ENCODE results near the gene CACNA2D3. TPM values are rescaled to one million over a fixed set of nuclear protein-coding genes. Genes with fewer than 3 reads are reported as not detected.

CACNA2D3 gene
- total RNA-seq, 1 donor from 2014 or later = 0.70 TPM

DNA sequence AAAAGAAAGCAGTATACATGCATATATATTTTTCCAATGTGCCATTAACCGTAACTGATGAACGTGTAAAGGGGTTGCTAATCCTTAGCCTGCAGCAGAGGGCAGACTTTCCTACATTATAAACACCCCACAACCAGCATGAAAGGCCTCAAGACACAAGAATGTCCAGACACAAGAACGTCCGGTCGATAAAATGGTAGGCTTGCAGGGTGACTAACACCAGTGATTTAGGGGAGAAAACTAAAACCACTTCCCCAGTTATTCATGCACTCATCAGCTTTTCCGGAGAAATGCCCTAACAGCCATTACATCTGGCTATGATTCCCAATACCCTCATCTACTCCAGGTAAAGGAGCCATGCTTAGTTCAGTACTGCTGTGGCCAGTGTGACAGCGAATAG lies 748.1 kb downstream of the CACNA2D3 start:
- Mint-ChIP-seq H3K4me1 (ENCODE audit: low read depth, unreplicated experiment) (peaks cover 5% of the 10 kb centered on the region), H3K4me3 (ENCODE audit: unreplicated experiment) (no peak overlapping the region), H3K36me3 (ENCODE audit: low read depth, unreplicated experiment) (no peaks in the 10 kb centered on the region), H3K9me3 (ENCODE audit: unreplicated experiment) (no peaks in the 10 kb centered on the region), H3K27me3 (ENCODE audit: low read depth, unreplicated experiment) (peaks cover 2% of the 10 kb centered on the region), H3K27ac (ENCODE audit: unreplicated experiment) (no peak overlapping the region)
- no peaks in the 10 kb centered on the region for H3K79me2 ChIP-seq (ENCODE audit: insufficient read depth, low read length)
- no peaks in the 10 kb centered on the region for H3K36me3 ChIP-seq (ENCODE audit: insufficient read depth, low read length)
- peak overlapping the region; percentile 68 for H3K27ac ChIP-seq (ENCODE audit: low read depth, low read length)
- H3K9me3 ChIP-seq (ENCODE audit: insufficient read depth, low read depth, low read length) = no peaks in the 10 kb centered on the region
- no peak overlapping the region for H3K4me3 ChIP-seq (ENCODE audit: insufficient read depth, low read depth, low read length)
- H4K20me1 ChIP-seq (ENCODE audit: insufficient read depth, low read length) = no peaks in the 10 kb centered on the region
- peaks cover 9% of the 10 kb centered on the region for H3K4me1 ChIP-seq (ENCODE audit: insufficient read depth, low read length)
- FAIRE-seq = peak; percentile 100
- TF ChIP-seq, protein P1, sequence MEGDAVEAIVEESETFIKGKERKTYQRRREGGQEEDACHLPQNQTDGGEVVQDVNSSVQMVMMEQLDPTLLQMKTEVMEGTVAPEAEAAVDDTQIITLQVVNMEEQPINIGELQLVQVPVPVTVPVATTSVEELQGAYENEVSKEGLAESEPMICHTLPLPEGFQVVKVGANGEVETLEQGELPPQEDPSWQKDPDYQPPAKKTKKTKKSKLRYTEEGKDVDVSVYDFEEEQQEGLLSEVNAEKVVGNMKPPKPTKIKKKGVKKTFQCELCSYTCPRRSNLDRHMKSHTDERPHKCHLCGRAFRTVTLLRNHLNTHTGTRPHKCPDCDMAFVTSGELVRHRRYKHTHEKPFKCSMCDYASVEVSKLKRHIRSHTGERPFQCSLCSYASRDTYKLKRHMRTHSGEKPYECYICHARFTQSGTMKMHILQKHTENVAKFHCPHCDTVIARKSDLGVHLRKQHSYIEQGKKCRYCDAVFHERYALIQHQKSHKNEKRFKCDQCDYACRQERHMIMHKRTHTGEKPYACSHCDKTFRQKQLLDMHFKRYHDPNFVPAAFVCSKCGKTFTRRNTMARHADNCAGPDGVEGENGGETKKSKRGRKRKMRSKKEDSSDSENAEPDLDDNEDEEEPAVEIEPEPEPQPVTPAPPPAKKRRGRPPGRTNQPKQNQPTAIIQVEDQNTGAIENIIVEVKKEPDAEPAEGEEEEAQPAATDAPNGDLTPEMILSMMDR (IDR thresholded peaks at IDR 0.05; ENCODE audit: insufficient read depth, low read depth, low read length) = peak; percentile 84
- TF ChIP-seq EZH2 (IDR thresholded peaks at IDR 0.05; ENCODE audit: insufficient read depth, low read length) = no peak
- H3K9ac ChIP-seq (ENCODE audit: low read length) = peak overlapping the region; percentile 28
- no peaks in the 10 kb centered on the region for H3K27me3 ChIP-seq (ENCODE audit: insufficient read depth, low read length)
- peak; percentile 97 for DNase-seq (ENCODE audit: low read depth)
- peak overlapping the region; percentile 42 for H3K4me2 ChIP-seq (ENCODE audit: low read length)
- H2AFZ ChIP-seq (ENCODE audit: low read depth, low read length) = peak overlapping the region; percentile 7

DNA sequence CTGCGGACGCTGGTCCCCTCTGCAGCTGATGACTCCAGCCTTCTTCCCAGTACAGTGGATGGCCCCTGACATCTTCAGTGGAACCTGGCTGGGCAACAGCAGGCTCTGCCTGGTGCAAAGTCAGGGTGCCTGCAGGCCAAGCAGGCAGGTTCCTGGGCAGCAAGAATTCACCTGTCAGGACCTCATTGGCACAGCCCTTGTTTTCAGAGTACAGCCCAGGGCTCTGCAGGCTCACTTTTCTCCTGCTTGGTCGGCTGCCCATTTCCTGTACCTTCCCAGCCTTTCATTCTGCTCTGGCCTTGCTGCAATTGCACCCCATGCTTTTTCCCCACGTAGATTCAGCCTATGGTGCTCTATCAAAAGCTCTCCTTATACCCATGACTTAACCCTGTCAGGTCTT lies 749.5 kb downstream of the CACNA2D3 start:
- H3K27me3 ChIP-seq (ENCODE audit: insufficient read depth, low read length) = no peaks in the 10 kb centered on the region
- no peaks in the 10 kb centered on the region for H3K36me3 ChIP-seq (ENCODE audit: insufficient read depth, low read length)
- no peak overlapping the region for H2AFZ ChIP-seq (ENCODE audit: low read depth, low read length)
- H3K4me3 ChIP-seq (ENCODE audit: insufficient read depth, low read depth, low read length) = no peak overlapping the region
- H3K4me1 Mint-ChIP-seq (ENCODE audit: low read depth, unreplicated experiment) = peaks cover 5% of the 10 kb centered on the region
- H3K27ac ChIP-seq (ENCODE audit: low read depth, low read length) = no peak overlapping the region
- no peak for FAIRE-seq
- no peaks in the 10 kb centered on the region for H3K79me2 ChIP-seq (ENCODE audit: insufficient read depth, low read length)
- H3K9ac ChIP-seq (ENCODE audit: low read length) = no peak overlapping the region
- H3K9me3 ChIP-seq (ENCODE audit: insufficient read depth, low read depth, low read length) = no peaks in the 10 kb centered on the region
- no peaks in the 10 kb centered on the region for H3K9me3 Mint-ChIP-seq (ENCODE audit: unreplicated experiment)
- H3K27me3 Mint-ChIP-seq (ENCODE audit: low read depth, unreplicated experiment) = peaks cover 2% of the 10 kb centered on the region
- no peak overlapping the region for H3K27ac Mint-ChIP-seq (ENCODE audit: unreplicated experiment)
- TF ChIP-seq, protein P1 (IDR thresholded peaks at IDR 0.05; ENCODE audit: insufficient read depth, low read depth, low read length) = no peak
- TF ChIP-seq EZH2 (IDR thresholded peaks at IDR 0.05; ENCODE audit: insufficient read depth, low read length) = no peak
- H3K4me1 ChIP-seq (ENCODE audit: insufficient read depth, low read length) = peaks cover 9% of the 10 kb centered on the region
- no peak overlapping the region for H3K4me3 Mint-ChIP-seq (ENCODE audit: unreplicated experiment)
- H3K4me2 ChIP-seq (ENCODE audit: low read length) = no peak overlapping the region
- H4K20me1 ChIP-seq (ENCODE audit: insufficient read depth, low read length) = no peaks in the 10 kb centered on the region
- DNase-seq (ENCODE audit: low read depth) = no peak
- no peaks in the 10 kb centered on the region for H3K36me3 Mint-ChIP-seq (ENCODE audit: low read depth, unreplicated experiment)

DNA sequence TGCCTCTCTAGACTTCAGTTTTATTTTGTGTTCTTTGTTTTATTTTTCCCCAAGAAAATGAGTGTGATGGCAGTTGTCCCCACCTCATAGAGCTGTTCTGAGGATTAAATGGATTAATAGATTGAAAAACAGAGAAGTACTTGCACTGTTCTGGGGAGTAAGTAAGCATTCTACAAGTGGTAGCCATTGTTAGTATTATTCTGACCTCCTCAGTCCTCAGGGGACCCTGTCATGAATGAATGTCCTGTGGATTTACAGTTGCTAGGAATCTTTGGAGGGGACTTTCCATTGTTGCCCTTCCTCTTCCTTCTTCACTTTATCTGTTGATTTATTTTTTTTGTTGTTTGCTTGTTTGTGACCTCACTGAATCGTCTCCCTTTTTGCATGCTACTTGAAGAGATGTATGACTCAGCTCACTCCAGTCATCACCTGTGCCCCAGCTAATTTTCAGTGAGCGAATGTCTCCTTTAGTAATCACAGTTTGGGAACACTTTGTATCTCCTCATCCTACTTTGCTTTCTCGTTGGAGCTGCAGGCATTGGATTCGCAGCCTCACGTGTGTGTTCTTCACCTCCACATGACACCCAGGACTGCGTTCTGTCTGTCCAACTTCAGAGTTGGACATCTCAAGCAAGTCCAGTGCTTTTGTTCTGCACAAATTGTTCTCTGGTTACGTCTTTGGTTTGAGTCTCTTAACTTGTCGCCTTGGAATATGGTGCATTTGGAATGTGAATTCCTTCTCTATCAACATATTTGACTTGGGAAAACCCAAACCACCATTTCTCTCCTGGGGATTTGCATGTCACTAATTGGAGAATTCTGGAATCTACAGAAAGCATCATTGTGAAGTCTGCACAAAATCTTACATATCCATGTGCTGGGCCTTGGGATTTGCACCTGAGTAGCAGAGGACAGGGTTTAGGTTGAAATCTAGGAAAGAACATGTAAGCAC lies 751.0 kb downstream of the CACNA2D3 start:
- peaks cover 2% of the 10 kb centered on the region for H3K27me3 Mint-ChIP-seq (ENCODE audit: low read depth, unreplicated experiment)
- Histone ChIP-seq H4K20me1 (ENCODE audit: insufficient read depth, low read length) (no peaks in the 10 kb centered on the region), H3K27ac (ENCODE audit: low read depth, low read length) (no peak overlapping the region), H3K9me3 (ENCODE audit: insufficient read depth, low read depth, low read length) (no peaks in the 10 kb centered on the region), H3K9ac (ENCODE audit: low read length) (no peak overlapping the region), H3K4me2 (ENCODE audit: low read length) (no peak overlapping the region), H3K79me2 (ENCODE audit: insufficient read depth, low read length) (no peaks in the 10 kb centered on the region), H3K4me3 (ENCODE audit: insufficient read depth, low read depth, low read length) (no peak overlapping the region), H3K4me1 (ENCODE audit: insufficient read depth, low read length) (peaks cover 9% of the 10 kb centered on the region), H3K27me3 (ENCODE audit: insufficient read depth, low read length) (no peaks in the 10 kb centered on the region), H2AFZ (ENCODE audit: low read depth, low read length) (no peak overlapping the region), H3K36me3 (ENCODE audit: insufficient read depth, low read length) (no peaks in the 10 kb centered on the region)
- no peak overlapping the region for H3K4me3 Mint-ChIP-seq (ENCODE audit: unreplicated experiment)
- no peak for DNase-seq (ENCODE audit: low read depth)
- H3K4me1 Mint-ChIP-seq (ENCODE audit: low read depth, unreplicated experiment) = peaks cover 5% of the 10 kb centered on the region
- H3K36me3 Mint-ChIP-seq (ENCODE audit: low read depth, unreplicated experiment) = no peaks in the 10 kb centered on the region
- no peak for FAIRE-seq
- no peaks in the 10 kb centered on the region for H3K9me3 Mint-ChIP-seq (ENCODE audit: unreplicated experiment)
- H3K27ac Mint-ChIP-seq (ENCODE audit: unreplicated experiment) = no peak overlapping the region
- TF ChIP-seq EZH2 (IDR thresholded peaks at IDR 0.05; ENCODE audit: insufficient read depth, low read length) = no peak
- TF ChIP-seq, protein P1 (IDR thresholded peaks at IDR 0.05; ENCODE audit: insufficient read depth, low read depth, low read length) = no peak
